ENCODE results near the gene BRAT1. TPM values are rescaled to one million over a fixed set of nuclear protein-coding genes. Genes with fewer than 3 reads are reported as not detected.

The BRAT1 gene
- total and polyA plus RNA-seq, 2 experiments from 2014 or later = 32.5 to 76.8 TPM

DNA sequence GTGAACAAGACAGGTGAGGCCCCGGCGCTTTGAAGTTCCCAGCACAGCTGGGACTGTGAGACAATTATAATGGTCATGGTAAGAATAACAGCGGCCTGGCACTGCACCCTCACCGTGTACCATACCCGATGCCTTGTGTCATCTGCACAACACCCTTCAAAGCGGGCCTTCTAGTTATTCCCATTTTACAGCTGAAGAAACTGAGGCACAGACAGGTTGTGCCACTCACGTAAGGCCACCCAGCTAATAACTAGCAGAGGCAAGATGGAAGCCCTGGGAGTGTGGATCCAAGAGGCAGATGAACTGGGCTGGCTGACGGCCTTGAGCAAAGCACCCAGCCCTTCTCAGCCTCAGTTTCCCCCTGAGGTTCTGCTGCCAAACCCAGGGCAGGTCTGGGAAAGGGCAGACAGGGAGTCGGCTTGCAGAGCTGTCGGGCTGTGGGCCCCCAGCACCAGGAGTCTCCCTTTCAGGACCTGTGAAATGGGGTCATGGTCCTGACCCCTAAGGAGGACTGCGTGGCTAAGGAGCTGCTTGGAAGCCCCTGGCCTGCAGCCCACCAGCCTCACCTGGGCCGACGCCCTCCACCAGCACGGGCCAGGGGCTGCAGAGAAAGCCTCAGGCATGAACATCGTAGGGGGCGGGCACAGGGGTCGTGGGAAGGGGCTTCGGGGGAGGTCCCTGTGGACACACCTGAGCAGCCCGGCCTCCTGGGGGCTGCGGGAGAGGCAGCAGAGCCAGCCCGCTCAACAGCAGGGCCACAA lies 51.0 kb downstream of the BRAT1 start:
- Histone ChIP-seq H2AFZ (no peak overlapping the region), H3K4me1 (ENCODE audit: insufficient read depth) (peaks cover 9% of the 10 kb centered on the region; the same call in 1 of the 2 replicates), H3K27me3 (ENCODE audit: insufficient read depth) (no peaks in the 10 kb centered on the region), H3K27ac (ENCODE audit: low read depth) (no peak overlapping the region), H3K79me2 (replicated peaks; ENCODE audit: insufficient read depth) (no peaks in the 10 kb centered on the region), H3K4me2 (no peak overlapping the region), H4K20me1 (replicated peaks; ENCODE audit: insufficient read depth) (no peaks in the 10 kb centered on the region), H3K9me2 (ENCODE audit: insufficient read depth) (no peaks in the 10 kb centered on the region), H3K36me3 (ENCODE audit: insufficient read depth) (no peaks in the 10 kb centered on the region), H3K4me3 (no peak overlapping the region), H3F3A (replicated peaks; ENCODE audit: low read depth) (0 out of 2 replicates have a peak, but pooled peaks cover 10% of the 10 kb centered on the region)
- Mint-ChIP-seq H3K4me1 (peaks cover 20% of the 10 kb centered on the region), H3K27ac (no peak overlapping the region), H3K9me3 (no peaks in the 10 kb centered on the region), H3K4me3 (no peak overlapping the region), H3K27me3 (ENCODE audit: insufficient read depth, low read depth, poor library complexity) (peaks cover 16% of the 10 kb centered on the region), H3K36me3 (ENCODE audit: low read depth) (no peaks in the 10 kb centered on the region; the same call in 2 of the 3 replicates)
- no peak for ATAC-seq
- TF ChIP-seq POLR2AphosphoS5 (IDR thresholded peaks at IDR 0.05; ENCODE audit: low read depth) = no peak
- no peak for TF ChIP-seq STAT1 (IDR thresholded peaks at IDR 0.05; ENCODE audit: unreplicated experiment)
- no peak for TF ChIP-seq EZH2phosphoT487 (IDR thresholded peaks at IDR 0.05; ENCODE audit: unreplicated experiment)
- no peak for TF ChIP-seq JUNB (IDR thresholded peaks at IDR 0.05; ENCODE audit: unreplicated experiment)
- DNase-seq (ENCODE audit: low spot score) = no peak

DNA sequence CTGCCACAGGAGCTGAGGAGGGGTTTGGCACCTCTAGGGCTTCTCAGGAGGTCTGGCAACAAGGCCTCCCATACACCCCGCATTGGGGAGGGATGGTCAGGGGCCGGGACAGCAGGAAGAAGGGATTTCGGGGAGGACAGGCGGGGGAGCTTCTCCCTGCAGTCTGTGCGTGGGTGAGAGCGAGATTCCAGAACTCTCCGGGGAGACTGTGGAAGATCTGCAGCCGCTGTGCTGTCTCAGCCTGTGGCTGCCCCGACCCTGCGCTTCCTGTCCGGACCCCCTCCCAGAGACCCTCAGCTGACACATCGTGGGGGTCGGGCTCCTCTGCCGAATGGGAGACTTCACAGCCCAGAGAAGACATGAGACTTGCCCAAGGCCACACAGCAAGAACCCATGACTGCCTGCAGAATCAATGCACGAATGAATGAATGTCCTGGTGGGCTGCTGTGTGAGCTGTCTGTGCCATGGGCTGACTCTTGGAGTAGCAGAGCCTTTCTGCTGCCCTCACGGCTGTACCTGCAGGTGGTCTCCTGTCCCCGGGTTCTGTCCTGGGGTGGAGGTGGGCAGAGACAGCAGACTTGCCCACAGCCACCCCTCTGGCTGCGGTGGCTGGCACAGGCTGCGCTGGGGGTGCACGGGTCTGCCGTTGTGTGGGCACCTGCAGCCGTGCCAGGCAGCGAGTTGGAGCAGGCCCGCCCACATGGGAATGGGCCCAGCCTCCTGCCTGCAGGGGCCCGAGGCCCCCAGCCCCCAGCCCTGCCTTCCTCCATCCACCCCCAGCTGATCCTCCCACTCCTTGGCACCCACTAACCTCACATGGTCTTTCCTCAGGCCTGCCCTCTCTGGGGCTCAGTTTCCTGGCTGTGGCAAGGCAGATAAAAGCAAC lies 52.0 kb downstream of the BRAT1 start:
- no peaks in the 10 kb centered on the region for H3K36me3 ChIP-seq (ENCODE audit: insufficient read depth)
- no peak for DNase-seq (ENCODE audit: low spot score)
- 0 out of 2 replicates have a peak, but pooled peaks cover 3% of the 10 kb centered on the region for H3F3A ChIP-seq (replicated peaks; ENCODE audit: low read depth)
- H3K4me3 ChIP-seq = no peak overlapping the region
- H2AFZ ChIP-seq = no peak overlapping the region
- ATAC-seq = no peak
- H3K27ac ChIP-seq (ENCODE audit: low read depth) = no peak overlapping the region
- no peaks in the 10 kb centered on the region; the same call in 2 of the 3 replicates for H3K36me3 Mint-ChIP-seq (ENCODE audit: low read depth)
- peaks cover 14% of the 10 kb centered on the region for H3K27me3 Mint-ChIP-seq (ENCODE audit: insufficient read depth, low read depth, poor library complexity)
- TF ChIP-seq ZNF331 (CRISPR knock-in tag; IDR thresholded peaks at IDR 0.05; ENCODE audit: low read depth) = no peak
- TF ChIP-seq, protein P1, sequence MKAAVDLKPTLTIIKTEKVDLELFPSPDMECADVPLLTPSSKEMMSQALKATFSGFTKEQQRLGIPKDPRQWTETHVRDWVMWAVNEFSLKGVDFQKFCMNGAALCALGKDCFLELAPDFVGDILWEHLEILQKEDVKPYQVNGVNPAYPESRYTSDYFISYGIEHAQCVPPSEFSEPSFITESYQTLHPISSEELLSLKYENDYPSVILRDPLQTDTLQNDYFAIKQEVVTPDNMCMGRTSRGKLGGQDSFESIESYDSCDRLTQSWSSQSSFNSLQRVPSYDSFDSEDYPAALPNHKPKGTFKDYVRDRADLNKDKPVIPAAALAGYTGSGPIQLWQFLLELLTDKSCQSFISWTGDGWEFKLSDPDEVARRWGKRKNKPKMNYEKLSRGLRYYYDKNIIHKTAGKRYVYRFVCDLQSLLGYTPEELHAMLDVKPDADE (IDR thresholded peaks at IDR 0.05) = no peak
- TF ChIP-seq NANOG (IDR thresholded peaks at IDR 0.05; ENCODE audit: borderline replicate concordance) = no peak
- no peak for TF ChIP-seq CREB1 (CRISPR knock-in tag; IDR thresholded peaks at IDR 0.05; ENCODE audit: low read depth)
- H3K4me1 ChIP-seq (ENCODE audit: insufficient read depth) = peaks cover 9% of the 10 kb centered on the region; the same call in 1 of the 2 replicates
- H3K79me2 ChIP-seq (replicated peaks; ENCODE audit: insufficient read depth) = no peaks in the 10 kb centered on the region
- no peaks in the 10 kb centered on the region for H3K9me3 Mint-ChIP-seq
- peaks cover 23% of the 10 kb centered on the region for H3K4me1 Mint-ChIP-seq
- no peaks in the 10 kb centered on the region for H3K9me2 ChIP-seq (ENCODE audit: insufficient read depth)
- no peak overlapping the region for H3K4me3 Mint-ChIP-seq
- no peaks in the 10 kb centered on the region for H4K20me1 ChIP-seq (replicated peaks; ENCODE audit: insufficient read depth)
- no peak overlapping the region for H3K4me2 ChIP-seq
- no peaks in the 10 kb centered on the region for H3K27me3 ChIP-seq (ENCODE audit: insufficient read depth)
- no peak overlapping the region for H3K27ac Mint-ChIP-seq
